CD4-positive, alpha-beta T cell (primary cell): ENCODE measurements around the gene SPTBN1. TPM values are rescaled to one million over a fixed set of nuclear protein-coding genes. Genes with fewer than 3 reads are reported as not detected.

ENCODE experiments used
- ATAC-seq: fragments of 200-7000 bp; cut with Tn5 transposase; one replicate; pipeline ENCODE4 v1.10.0; 2022; ENCODE audit warnings: mild to moderate bottlenecking; ENCODE audit not compliant: poor library complexity
- CTCF ChIA-PET: fragments of 350-600 bp; sonication (Branson Sonifier 250); formaldehyde crosslinking; loops from one replicate; lab custom pipeline; 2021; ENCODE audit warnings: antibody characterized with exemption, inconsistent platforms; lab: Charles Lee
- POLR2A ChIA-PET: fragments of 350-600 bp; sonication (Branson Sonifier 250); formaldehyde crosslinking; loops from one replicate; lab custom pipeline; 2021; ENCODE audit warnings: antibody characterized with exemption, inconsistent platforms; lab: Charles Lee
- DNase-seq, 14 experiments: peaks; one replicate each; pipeline ENCODE4 v3.0.0-alpha.2; 2013 to 2020; ENCODE audit warnings: mixed read lengths in 2 of 14
- H3K27ac ChIP-seq, 2 donors: one replicate each; pipeline versions ENCODE4 v1.5.1 to v1.7.0; 2013; ENCODE audit warnings: low read length in 2 of 2, low read depth in 1 of 2, mild to moderate bottlenecking in 1 of 2
- H3K27me3 ChIP-seq, 2 experiments: 1 replicate in 1 of 2; 2 replicates in 1 of 2; pipeline versions ENCODE4 v1.6.1 to v1.7.0; 2013; ENCODE audit warnings: low read length in 2 of 2, control low read depth in 1 of 2, mild to moderate bottlenecking in 1 of 2, moderate library complexity in 1 of 2; ENCODE audit not compliant: insufficient read depth in 2 of 2, control insufficient read depth in 1 of 2
- H3K36me3 ChIP-seq: one replicate; pipeline ENCODE4 v1.6.1; 2013; ENCODE audit warnings: low read length, control low read depth; ENCODE audit not compliant: insufficient read depth
- H3K4me1 ChIP-seq: one replicate; pipeline ENCODE4 v1.6.1; 2013; ENCODE audit warnings: low read length, control low read depth; ENCODE audit not compliant: insufficient read depth
- H3K4me3 ChIP-seq: one replicate; pipeline ENCODE4 v1.5.1; 2013; ENCODE audit warnings: mild to moderate bottlenecking, low read length, moderate library complexity
- H3K9me3 ChIP-seq, 2 experiments: 1 replicate in 1 of 2; 2 replicates in 1 of 2; pipeline versions ENCODE4 v1.6.1 to v1.7.0; 2013; ENCODE audit warnings: low read length in 2 of 2, mild to moderate bottlenecking in 2 of 2, control low read depth in 1 of 2, moderate library complexity in 1 of 2; ENCODE audit not compliant: control insufficient read depth in 1 of 2, insufficient read depth in 1 of 2
- H3K27ac Mint-ChIP-seq: one replicate; pipeline ENCODE4 v1.8.0; 2020; ENCODE audit warnings: mixed read lengths
- H3K27me3 Mint-ChIP-seq: one replicate; pipeline ENCODE4 v1.8.0; 2021; ENCODE audit warnings: mixed read lengths
- H3K36me3 Mint-ChIP-seq: one replicate; pipeline ENCODE4 v1.8.0; 2021; ENCODE audit warnings: low read depth, mixed read lengths
- H3K4me1 Mint-ChIP-seq: one replicate; pipeline ENCODE4 v1.8.0; 2021; ENCODE audit warnings: low read depth, mixed read lengths
- H3K4me3 Mint-ChIP-seq: one replicate; pipeline ENCODE4 v1.8.0; 2020; ENCODE audit warnings: mild to moderate bottlenecking, mixed read lengths
- H3K9me3 Mint-ChIP-seq: one replicate; pipeline ENCODE4 v1.8.0; 2020; ENCODE audit warnings: mixed read lengths
- intact Hi-C, 2 experiments: fragments of 100-400 bp; cut with DNase I in 1 of 2; cut with micrococcal nuclease in 1 of 2; formaldehyde crosslinking; loops; one replicate each; pipeline versions ENCODE4 v1.15.1 to v1.9.0; 2023 to 2025; cut with DNase I, micrococcal nuclease
- total RNA-seq, 174 experiments: library from RNA in 2 of 174; stranded (reverse) in 2 of 174; gene quantifications; one replicate each; pipeline ENCODE4 v1.2.3 and lab custom pipeline; 2021 to 2026
- TF ChIP-seq, protein P1 (sequence below): fragments of 200-600 bp; IDR thresholded peaks from one replicate; pipeline ENCODE4 v1.8.0; 2022; ENCODE audit warnings: antibody characterized with exemption, mild to moderate bottlenecking

Gene SPTBN1
- total RNA-seq, 2 experiments from 2014 or later = 156 to 166 TPM

- DNase-seq = no peak
- ChIA-PET POLR2A (interaction anchor here (0.5 kb wide), 1 partner anchor 203 kb away, joined by 6 read pairs; no protein-coding TSS in a partner anchor), CTCF (no interaction called here)
- TF ChIP-seq, protein P1, sequence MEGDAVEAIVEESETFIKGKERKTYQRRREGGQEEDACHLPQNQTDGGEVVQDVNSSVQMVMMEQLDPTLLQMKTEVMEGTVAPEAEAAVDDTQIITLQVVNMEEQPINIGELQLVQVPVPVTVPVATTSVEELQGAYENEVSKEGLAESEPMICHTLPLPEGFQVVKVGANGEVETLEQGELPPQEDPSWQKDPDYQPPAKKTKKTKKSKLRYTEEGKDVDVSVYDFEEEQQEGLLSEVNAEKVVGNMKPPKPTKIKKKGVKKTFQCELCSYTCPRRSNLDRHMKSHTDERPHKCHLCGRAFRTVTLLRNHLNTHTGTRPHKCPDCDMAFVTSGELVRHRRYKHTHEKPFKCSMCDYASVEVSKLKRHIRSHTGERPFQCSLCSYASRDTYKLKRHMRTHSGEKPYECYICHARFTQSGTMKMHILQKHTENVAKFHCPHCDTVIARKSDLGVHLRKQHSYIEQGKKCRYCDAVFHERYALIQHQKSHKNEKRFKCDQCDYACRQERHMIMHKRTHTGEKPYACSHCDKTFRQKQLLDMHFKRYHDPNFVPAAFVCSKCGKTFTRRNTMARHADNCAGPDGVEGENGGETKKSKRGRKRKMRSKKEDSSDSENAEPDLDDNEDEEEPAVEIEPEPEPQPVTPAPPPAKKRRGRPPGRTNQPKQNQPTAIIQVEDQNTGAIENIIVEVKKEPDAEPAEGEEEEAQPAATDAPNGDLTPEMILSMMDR = no peak
- Histone ChIP-seq H3K27me3 (no peaks in the 10 kb centered on the region), H3K27ac (no peak overlapping the region), H3K36me3 (no peaks in the 10 kb centered on the region), H3K9me3 (no peaks in the 10 kb centered on the region), H3K4me3 (no peak overlapping the region), H3K4me1 (peaks cover 6% of the 10 kb centered on the region)
- ATAC-seq = no peak
- no peaks in the 10 kb centered on the region for H3K9me3 Mint-ChIP-seq
- no peak overlapping the region for H3K4me3 Mint-ChIP-seq
- H3K27me3 Mint-ChIP-seq = peaks cover under 1% of the 10 kb centered on the region
- H3K36me3 Mint-ChIP-seq = no peaks in the 10 kb centered on the region
- no peak overlapping the region for H3K27ac Mint-ChIP-seq
- H3K4me1 Mint-ChIP-seq = peaks cover 13% of the 10 kb centered on the region
- intact Hi-C loops = no loop called here
Observed at GRCh38 chr2:54683596-54683995, 227.5 kb downstream of the SPTBN1 start.

DNA sequence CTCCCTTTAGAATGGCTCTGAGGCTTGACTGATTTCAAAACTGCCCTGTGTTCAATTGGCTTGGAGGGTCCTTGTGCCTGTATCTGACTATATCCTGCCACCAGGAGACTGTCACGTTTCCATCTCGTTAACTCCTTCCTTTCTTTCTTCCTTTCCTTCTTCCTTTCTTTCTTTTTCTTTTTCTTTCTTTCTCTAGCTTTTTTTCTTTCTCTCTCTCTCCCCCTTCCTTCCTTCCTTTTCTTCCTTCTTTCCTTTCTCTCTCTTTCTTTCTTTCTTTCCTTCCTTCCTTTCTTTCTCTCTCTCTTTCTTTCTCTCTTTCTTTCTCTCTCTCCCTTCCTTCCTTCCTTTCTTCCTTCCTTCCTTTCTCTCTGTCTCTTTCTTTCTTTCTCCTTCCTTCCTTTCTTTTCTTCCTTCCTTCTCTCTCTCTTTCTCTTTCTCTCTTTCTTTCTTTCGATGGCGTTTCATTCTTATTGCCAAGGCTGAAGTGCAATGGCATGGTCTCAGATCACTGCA, 229.2 kb downstream of the SPTBN1 start:
- Histone ChIP-seq H3K36me3 (no peaks in the 10 kb centered on the region), H3K27ac (no peak overlapping the region), H3K27me3 (no peaks in the 10 kb centered on the region), H3K4me1 (peaks cover 6% of the 10 kb centered on the region), H3K9me3 (no peaks in the 10 kb centered on the region), H3K4me3 (no peak overlapping the region)
- no peaks in the 10 kb centered on the region for H3K9me3 Mint-ChIP-seq
- TF ChIP-seq, protein P1 = no peak
- H3K27ac Mint-ChIP-seq = no peak overlapping the region
- H3K27me3 Mint-ChIP-seq = peaks cover 7% of the 10 kb centered on the region
- H3K36me3 Mint-ChIP-seq = no peaks in the 10 kb centered on the region
- ChIA-PET CTCF (no interaction called here), POLR2A (no interaction called here)
- intact Hi-C loops = no loop called here
- no peak for DNase-seq
- ATAC-seq = no peak
- H3K4me1 Mint-ChIP-seq = peaks cover 11% of the 10 kb centered on the region
- H3K4me3 Mint-ChIP-seq = no peak overlapping the region

GRCh38 chr2:54687595-54688152, 231.5 kb downstream of the SPTBN1 start:
- Mint-ChIP-seq H3K36me3 (no peaks in the 10 kb centered on the region), H3K4me1 (no peaks in the 10 kb centered on the region), H3K9me3 (no peaks in the 10 kb centered on the region), H3K4me3 (no peak overlapping the region), H3K27ac (no peak overlapping the region), H3K27me3 (peaks cover 7% of the 10 kb centered on the region)
- TF ChIP-seq, protein P1 = no peak
- no peak for DNase-seq
- intact Hi-C loops = no loop called here
- no peaks in the 10 kb centered on the region for H3K27me3 ChIP-seq
- CTCF ChIA-PET = no interaction called here
- no peak overlapping the region for H3K27ac ChIP-seq
- no peaks in the 10 kb centered on the region for H3K4me1 ChIP-seq
- no peak overlapping the region for H3K4me3 ChIP-seq
- H3K36me3 ChIP-seq = no peaks in the 10 kb centered on the region
- POLR2A ChIA-PET = interaction anchor here (0.6 kb wide), 1 partner anchor 155 kb away, joined by 3 read pairs; no protein-coding TSS in a partner anchor
- ATAC-seq = no peak
- no peaks in the 10 kb centered on the region for H3K9me3 ChIP-seq
